Right renal pelvis (tissue), 4 donors: Measurements from ENCODE around the gene NRARP. TPM values are rescaled to one million over a fixed set of nuclear protein-coding genes. Genes with fewer than 3 reads are reported as not detected.

Experiments
- DNase-seq, 4 donors: peaks; one replicate each; pipeline ENCODE4 v3.0.0-alpha.2; 2013; ENCODE audit warnings: low read depth in 4 of 4, low spot score in 3 of 4, missing footprints in 1 of 4
- polyA plus RNA-seq, 4 donors: library from polyadenylated mRNA; unstranded; fragments of 120-200 nt; gene quantifications; one replicate each; pipeline ENCODE4 v1.2.1, GENCODE V29; 2013; ENCODE audit not compliant: insufficient read length in 4 of 4

The NRARP gene
- polyA plus RNA-seq, 4 donors, result 6.6 to 10.1 (median 6.7) TPM

GRCh38 chr9:137323531-137324331, 21.7 kb upstream of the NRARP start:
- no peak for DNase-seq

- no peak for DNase-seq
Observed at GRCh38 chr9:137321726-137322361, 19.8 kb upstream of the NRARP start.

DNA sequence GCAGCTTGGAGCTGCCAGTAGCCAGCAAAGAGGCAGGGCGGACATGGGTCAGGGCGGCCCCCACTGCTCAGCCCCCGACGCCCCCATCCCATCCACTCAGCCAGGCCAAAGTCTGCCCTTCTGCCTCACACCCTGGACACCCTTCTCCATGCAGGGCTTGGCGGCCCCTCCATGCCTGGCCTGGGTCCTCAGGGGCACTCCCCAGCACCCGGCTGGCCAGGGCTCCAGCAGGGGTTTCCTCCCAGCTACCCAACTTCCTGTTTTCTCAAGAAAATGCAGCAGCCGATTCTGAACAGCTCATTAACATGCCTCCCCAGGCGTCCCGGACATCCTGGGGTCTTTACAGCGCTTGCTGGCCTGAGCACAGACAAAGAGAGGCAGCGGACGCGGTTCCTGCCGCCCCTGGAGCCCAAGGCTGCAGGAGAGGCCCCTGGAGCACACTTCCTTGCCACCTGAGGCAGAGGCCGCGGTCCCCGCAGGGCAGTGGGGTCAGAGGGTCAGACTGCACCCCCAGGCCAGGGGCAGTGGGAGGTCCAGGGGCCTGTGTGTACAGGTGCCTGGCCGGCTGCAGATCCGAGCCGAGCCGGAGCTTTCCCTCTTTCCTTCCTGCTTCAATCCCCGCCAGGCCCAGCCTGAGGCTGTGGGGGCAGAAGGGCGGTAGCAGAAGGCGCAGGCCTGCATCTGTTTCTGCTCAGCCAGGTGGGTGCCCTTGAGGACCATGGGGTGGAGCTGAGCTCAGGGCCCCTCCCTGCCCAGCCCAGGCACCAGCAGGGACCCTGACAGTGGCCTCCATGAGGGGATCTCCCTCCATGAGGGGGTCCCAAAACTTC, 18.7 kb upstream of the NRARP start:
- no peak for DNase-seq

- no peak for DNase-seq
Observed at GRCh38 chr9:137319739-137320551, 17.9 kb upstream of the NRARP start.

DNA sequence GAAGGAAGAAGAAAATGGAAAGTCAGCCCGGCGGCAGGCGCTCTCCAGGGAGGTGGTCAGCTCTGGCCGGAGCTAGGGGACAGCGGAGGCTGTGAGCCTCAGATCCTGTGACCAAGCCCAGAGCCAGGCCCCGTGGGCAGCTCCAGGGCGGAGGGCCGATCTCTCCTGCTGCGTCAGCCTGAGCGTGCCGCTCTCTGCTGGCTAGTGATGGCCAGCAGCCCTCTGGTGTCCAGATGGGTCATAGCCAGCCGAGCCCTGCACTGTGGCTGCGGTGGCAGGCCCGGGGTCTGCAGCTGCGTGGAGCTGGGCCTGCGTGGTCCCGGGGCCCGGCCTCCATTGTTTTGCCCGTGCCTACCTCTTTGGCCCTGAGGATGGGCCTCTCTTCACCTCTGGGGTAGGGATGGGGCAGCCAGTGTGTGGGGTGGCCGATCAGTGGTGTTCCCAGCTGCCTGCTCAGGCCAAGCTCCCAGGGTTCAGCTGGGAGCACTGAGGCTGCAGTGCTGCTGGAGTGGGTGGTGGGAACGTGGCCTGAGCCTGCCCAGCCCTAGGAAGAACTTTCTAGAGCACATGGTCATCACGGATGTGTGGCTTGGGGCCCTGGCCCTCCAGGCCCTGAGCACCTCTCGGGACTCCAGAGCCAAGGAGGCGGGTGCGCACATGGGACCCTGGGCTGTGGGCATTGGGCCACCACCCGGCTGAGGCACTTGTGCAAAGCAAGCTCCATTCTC, 17.1 kb upstream of the NRARP start:
- DNase-seq, result no peak

DNA sequence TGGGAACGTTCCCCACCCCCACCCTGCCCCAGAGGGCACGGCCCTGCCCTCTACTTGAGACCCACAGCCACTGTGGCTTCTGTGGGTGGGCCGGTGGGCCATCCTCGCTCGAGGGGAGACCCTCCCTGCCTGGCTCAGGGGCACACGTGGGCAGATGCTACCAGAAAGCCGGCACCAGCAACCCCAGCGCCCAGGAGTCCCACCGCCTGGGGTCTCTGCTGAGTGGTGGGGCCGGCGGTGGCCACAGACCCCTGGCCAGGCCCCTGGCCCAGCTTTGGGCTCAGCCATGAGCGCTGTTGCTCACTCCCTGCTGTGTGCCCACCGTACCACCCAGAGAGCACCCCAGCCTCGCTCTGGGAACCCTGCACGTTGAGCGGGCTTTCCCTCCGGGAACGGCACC, 16.5 kb upstream of the NRARP start:
- DNase-seq, result no peak

- no peak for DNase-seq
Observed at GRCh38 chr9:137317718-137318511, 15.8 kb upstream of the NRARP start.

- no peak for DNase-seq
Observed at GRCh38 chr9:137317021-137317717, 15.1 kb upstream of the NRARP start.

- no peak for DNase-seq
Observed at GRCh38 chr9:137316012-137316981, 14.2 kb upstream of the NRARP start.

DNA sequence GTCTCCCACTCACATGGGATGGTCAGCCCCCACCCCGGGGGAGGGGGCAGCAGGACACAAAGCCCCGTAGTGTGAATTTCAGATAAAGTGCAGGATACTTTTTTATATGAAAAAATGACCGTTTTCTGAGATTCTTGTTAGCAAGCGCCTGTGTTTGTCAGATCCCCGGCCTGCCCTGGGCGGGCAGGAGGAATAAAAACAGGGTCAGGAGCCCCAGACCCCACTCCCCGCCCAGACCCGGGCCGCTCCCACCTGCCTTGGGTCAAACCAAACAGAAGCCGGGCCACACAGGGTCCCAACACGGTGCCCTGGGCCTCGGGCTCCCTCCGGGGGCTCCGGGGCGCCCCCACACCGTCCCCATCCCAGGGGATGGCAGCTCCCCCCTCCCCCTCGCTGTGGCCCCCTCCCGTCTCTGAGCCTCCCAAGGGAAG, 13.5 kb upstream of the NRARP start:
- DNase-seq, result no peak

DNA sequence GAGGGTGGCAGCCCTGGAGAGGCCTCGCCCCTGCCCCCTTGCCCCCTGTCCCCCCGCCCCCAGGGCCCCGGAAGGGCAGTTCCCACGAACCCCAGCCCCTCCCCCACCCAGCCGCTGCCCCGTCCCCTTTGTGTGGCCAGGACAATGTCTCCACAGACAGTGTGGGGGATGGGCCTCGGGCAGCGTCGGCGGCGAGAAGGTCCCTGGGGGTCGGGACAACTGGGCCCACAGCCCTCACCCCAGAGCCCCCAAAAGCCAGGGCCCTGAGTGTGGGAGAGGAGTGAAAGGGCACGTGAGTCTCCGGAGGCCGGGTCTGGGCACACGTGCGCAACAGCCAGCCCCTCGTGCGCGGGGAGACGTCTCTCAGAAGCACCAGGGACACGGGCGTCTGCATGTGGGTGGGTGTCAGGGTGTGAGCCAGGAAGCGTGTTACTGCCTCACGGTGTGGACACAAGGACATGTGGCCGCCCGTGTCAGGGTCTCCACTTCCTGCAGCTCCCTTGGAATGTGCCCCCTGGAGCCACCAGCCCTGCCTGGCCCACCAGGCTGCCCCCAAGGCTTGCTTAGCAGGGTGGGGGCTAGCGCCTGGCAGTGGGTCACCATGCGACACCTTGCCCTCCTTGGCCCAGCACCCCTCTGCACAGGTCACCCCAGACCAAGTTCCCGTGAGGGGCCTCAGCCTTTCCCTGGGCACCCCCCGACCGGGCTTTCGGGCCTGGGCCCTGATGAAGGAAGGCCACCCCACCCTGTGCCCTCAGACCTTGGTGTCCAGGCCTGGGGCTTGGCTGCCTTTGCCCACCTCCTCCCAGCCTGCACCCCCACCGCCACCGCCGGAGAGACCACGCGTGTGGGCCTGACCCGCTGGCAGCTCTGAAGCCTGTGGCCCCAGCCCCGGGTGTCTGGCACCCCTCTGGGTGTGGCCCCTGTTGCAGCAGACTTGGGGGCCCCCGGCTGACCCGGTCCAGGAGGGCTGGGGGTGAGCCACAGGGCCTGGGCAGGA, 12.8 kb upstream of the NRARP start:
- DNase-seq, result no peak

DNA sequence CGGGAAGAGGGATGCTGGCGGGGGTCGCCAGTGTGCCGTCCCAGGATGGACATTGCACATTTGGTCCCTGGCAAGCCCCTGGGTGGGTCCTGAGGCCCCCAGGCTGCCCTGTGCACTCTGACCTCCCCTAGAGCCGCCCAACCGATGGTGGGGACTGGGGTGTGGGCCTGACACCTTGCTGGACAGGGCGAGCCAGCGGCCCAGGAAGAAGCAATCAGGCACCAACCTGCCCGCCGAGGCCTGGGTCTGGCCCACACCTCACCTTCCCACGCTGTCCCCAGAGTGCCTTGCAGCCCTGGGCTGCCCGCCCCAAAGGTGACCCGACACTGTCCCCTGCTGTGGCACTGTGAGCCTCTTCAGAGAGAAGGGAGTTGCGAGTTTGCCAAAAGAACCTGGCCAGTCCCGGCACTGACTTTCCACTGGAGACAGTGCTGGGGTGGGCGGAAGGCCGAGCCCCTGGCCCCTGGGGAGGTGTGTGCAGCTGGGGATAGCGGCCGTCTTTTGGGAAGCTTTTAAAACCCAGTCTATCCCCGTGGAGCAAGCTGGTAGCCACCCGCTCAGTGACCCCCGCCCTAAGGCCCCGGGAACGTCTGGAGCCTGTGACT, 12.0 kb upstream of the NRARP start:
- no peak for DNase-seq

DNA sequence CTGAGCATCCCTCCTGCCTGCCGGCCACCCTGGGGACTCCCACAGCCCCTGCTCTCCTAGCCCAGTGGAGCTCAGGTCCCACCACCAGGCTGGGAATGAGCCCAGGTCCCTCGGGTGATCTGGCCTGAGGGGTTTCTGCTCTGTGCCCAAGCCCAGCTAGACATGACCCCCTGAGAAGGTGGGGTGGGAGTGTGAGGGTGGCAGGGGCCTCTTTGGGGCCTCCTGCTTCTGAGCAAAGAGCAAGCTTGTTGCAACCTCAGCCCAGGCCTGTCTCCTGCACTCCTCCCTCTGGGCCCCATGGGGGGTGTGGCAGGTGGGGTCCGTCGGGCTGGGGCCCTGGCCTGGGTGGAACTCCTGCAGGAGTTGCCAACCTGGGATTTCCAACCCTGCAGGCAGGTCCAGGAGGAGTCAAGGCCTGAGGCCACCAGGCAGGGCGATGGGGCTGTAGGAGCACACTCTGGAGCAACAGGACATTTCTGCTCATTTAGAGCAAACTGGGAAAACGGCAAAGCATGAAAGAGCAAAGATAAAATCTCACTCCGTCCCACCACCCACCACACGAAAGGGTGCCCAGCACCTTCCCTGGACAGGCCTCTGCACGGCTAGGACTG, 11.4 kb upstream of the NRARP start:
- no peak for DNase-seq

DNA sequence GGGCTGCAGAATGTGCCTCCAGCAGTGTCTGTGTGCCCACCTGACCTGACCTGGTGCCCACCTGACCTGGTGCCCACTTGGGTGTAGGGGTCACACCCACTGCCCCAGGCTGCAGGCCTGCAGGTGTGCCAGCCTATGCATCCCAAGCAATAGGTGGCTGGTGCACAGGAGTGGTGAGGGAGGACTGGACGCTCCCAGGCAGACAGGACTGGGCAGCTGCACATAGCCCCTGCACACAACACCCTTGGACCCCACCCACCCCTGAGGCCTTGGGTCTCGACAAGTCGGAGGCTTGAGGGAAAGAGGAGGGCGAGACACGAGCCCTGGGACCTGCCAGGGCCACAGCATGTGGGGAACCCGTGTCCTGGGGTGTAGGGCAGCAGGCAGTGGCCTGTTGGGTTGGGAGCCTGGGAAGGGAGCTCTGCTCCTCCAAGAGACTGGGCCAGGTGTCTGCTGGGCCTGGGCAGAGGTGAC, 10.8 kb upstream of the NRARP start:
- DNase-seq, result no peak
